ENCODE results near the gene DUSP9. TPM values are rescaled to one million over a fixed set of nuclear protein-coding genes. Genes with fewer than 3 reads are reported as not detected.

Gene DUSP9
- total and polyA plus RNA-seq, 8 donors, result 0.10 to 0.56 (median 0.23) TPM; not detected in 1

DNA sequence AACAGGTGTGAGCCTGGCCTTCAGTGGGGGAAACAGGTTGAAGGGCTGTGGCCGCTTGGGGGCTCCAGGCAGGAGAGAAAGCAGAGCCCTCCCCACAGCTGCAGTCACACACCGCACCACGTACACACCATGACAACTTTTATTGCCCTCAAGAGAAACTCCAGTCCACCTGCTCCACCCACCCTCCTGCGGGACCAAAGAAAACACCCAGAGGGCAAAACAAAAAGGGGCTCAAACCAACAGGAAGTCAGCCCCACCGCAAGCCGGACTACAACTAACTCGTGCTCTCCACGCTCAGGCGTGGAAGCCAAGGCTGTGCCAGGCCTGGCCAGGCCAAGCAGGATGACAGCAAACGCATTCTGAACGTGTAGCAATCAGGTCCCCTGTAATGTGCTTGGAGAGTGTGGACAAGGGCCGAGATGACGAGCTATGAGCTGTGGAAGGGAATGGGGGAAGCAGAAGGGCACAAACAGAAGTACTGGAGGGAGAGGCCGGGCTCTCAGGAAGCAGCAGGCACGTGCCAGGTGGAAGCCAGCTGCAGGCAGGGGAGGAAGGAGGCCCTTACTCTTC lies 53.5 kb downstream of the DUSP9 start:
- intact Hi-C loops (cut with DNase I), result no loop called here
- TF ChIP-seq, protein P1, sequence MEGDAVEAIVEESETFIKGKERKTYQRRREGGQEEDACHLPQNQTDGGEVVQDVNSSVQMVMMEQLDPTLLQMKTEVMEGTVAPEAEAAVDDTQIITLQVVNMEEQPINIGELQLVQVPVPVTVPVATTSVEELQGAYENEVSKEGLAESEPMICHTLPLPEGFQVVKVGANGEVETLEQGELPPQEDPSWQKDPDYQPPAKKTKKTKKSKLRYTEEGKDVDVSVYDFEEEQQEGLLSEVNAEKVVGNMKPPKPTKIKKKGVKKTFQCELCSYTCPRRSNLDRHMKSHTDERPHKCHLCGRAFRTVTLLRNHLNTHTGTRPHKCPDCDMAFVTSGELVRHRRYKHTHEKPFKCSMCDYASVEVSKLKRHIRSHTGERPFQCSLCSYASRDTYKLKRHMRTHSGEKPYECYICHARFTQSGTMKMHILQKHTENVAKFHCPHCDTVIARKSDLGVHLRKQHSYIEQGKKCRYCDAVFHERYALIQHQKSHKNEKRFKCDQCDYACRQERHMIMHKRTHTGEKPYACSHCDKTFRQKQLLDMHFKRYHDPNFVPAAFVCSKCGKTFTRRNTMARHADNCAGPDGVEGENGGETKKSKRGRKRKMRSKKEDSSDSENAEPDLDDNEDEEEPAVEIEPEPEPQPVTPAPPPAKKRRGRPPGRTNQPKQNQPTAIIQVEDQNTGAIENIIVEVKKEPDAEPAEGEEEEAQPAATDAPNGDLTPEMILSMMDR (IDR thresholded peaks at IDR 0.05), result no peak
- no peak overlapping the region for H3K27ac ChIP-seq
- peaks cover 0 to 72% of the 10 kb centered on the region in 2 donors for H3K36me3 ChIP-seq
- no peaks in the 10 kb centered on the region for H3K4me1 ChIP-seq
- no peak for ATAC-seq
- no peaks in the 10 kb centered on the region for H3K27me3 ChIP-seq
- H3K4me3 ChIP-seq, result no peak overlapping the region
- H3K9me3 ChIP-seq, result no peaks in the 10 kb centered on the region
- no peak for DNase-seq

Other genes with a start within 250 kb of the DUSP9 start
- gene PNMA6E, start 245.9 kb upstream of the DUSP9 start, total RNA-seq, result not detected
- not detected for gene PNMA6E, start 245.9 kb upstream of the DUSP9 start, polyA plus RNA-seq (ENCODE audit: insufficient read length in 6 of 6)
- gene ZFP92, start 235.7 kb upstream of the DUSP9 start, total RNA-seq, result 1 to 10 TPM; 2.8 to 2.9 TPM
- 1 to 10 TPM in 5 of 6 donors, under 1 TPM in 1; 0.98 to 1.3 (median 1.2) TPM for gene ZFP92, start 235.7 kb upstream of the DUSP9 start, polyA plus RNA-seq (ENCODE audit: insufficient read length in 6 of 6)
- 1 to 10 TPM in 1 of 2 donors, under 1 TPM in 1; 0.55 to 1.1 TPM for gene TREX2, start 201.1 kb upstream of the DUSP9 start, total RNA-seq
- gene TREX2, start 201.1 kb upstream of the DUSP9 start, polyA plus RNA-seq (ENCODE audit: insufficient read length in 6 of 6), result 1 to 10 TPM in 2 of 6 donors, under 1 TPM in 4; 0.67 to 1.4 (median 0.92) TPM
- 10 to 100 TPM; 20.1 to 28.0 TPM for gene HAUS7, start 176.6 kb upstream of the DUSP9 start, total RNA-seq
- 10 to 100 TPM; 31.7 to 42.4 (median 36.0) TPM for gene HAUS7, start 176.6 kb upstream of the DUSP9 start, polyA plus RNA-seq (ENCODE audit: insufficient read length in 6 of 6)
- 100 to 1,000 TPM; 200 to 492 TPM for gene BGN, start 152.2 kb upstream of the DUSP9 start, total RNA-seq
- 100 to 1,000 TPM; 175 to 233 (median 201) TPM for gene BGN, start 152.2 kb upstream of the DUSP9 start, polyA plus RNA-seq (ENCODE audit: insufficient read length in 6 of 6)
- gene ATP2B3, start 129.6 kb upstream of the DUSP9 start, total RNA-seq, result not detected
- under 1 TPM; 0.10 to 0.33 (median 0.19) TPM for gene ATP2B3, start 129.6 kb upstream of the DUSP9 start, polyA plus RNA-seq (ENCODE audit: insufficient read length in 6 of 6)
- gene CCNQ, start 48.1 kb upstream of the DUSP9 start, total RNA-seq, result 10 to 100 TPM; 17.1 to 18.7 TPM
- gene CCNQ, start 48.1 kb upstream of the DUSP9 start, polyA plus RNA-seq (ENCODE audit: insufficient read length in 6 of 6), result 10 to 100 TPM; 10.8 to 15.5 (median 12.5) TPM
- 1 to 10 TPM in 1 of 2 donors, not detected in 1; 1.1 TPM for gene PNCK, start 26.6 kb downstream of the DUSP9 start, total RNA-seq
- gene PNCK, start 26.6 kb downstream of the DUSP9 start, polyA plus RNA-seq (ENCODE audit: insufficient read length in 6 of 6), result 1 to 10 TPM in 1 of 6 donors, under 1 TPM in 5; 0.34 to 1.4 (median 0.56) TPM
- 10 to 100 TPM; 10.5 to 11.2 TPM for gene SLC6A8, start 40.7 kb downstream of the DUSP9 start, total RNA-seq
- gene SLC6A8, start 40.7 kb downstream of the DUSP9 start, polyA plus RNA-seq (ENCODE audit: insufficient read length in 6 of 6), result 10 to 100 TPM in 2 of 6 donors, 1 to 10 TPM in 4; 6.8 to 12.1 (median 9.5) TPM
- gene BCAP31, start 77.2 kb downstream of the DUSP9 start, total RNA-seq, result 100 to 1,000 TPM; 218 to 243 TPM
- 100 to 1,000 TPM; 126 to 145 (median 137) TPM for gene BCAP31, start 77.2 kb downstream of the DUSP9 start, polyA plus RNA-seq (ENCODE audit: insufficient read length in 6 of 6)
- gene ABCD1, start 77.7 kb downstream of the DUSP9 start, total RNA-seq, result 10 to 100 TPM; 14.2 to 18.5 TPM
- 10 to 100 TPM in 2 of 6 donors, 1 to 10 TPM in 4; 6.5 to 10.6 (median 9.8) TPM for gene ABCD1, start 77.7 kb downstream of the DUSP9 start, polyA plus RNA-seq (ENCODE audit: insufficient read length in 6 of 6)
- gene PLXNB3, start 117.0 kb downstream of the DUSP9 start, total RNA-seq, result 1 to 10 TPM; 3.0 to 3.9 TPM
- gene PLXNB3, start 117.0 kb downstream of the DUSP9 start, polyA plus RNA-seq (ENCODE audit: insufficient read length in 6 of 6), result 1 to 10 TPM; 2.7 to 5.2 (median 3.7) TPM
- under 1 TPM; 0.55 to 0.60 TPM for gene SRPK3, start 133.8 kb downstream of the DUSP9 start, total RNA-seq
- gene SRPK3, start 133.8 kb downstream of the DUSP9 start, polyA plus RNA-seq (ENCODE audit: insufficient read length in 6 of 6), result 1 to 10 TPM in 4 of 6 donors, under 1 TPM in 2; 0.70 to 1.7 (median 1.3) TPM
- gene IDH3G, start 147.2 kb downstream of the DUSP9 start, total RNA-seq, result 10 to 100 TPM; 42.4 to 52.9 TPM
- gene IDH3G, start 147.2 kb downstream of the DUSP9 start, polyA plus RNA-seq (ENCODE audit: insufficient read length in 6 of 6), result 10 to 100 TPM; 54.2 to 72.3 (median 55.6) TPM
- gene SSR4, start 147.5 kb downstream of the DUSP9 start, total RNA-seq, result 100 to 1,000 TPM; 295 to 327 TPM
- 100 to 1,000 TPM; 153 to 187 (median 173) TPM for gene SSR4, start 147.5 kb downstream of the DUSP9 start, polyA plus RNA-seq (ENCODE audit: insufficient read length in 6 of 6)
- 1 to 10 TPM; 2.3 to 3.5 TPM for gene PDZD4, start 183.3 kb downstream of the DUSP9 start, total RNA-seq
- 10 to 100 TPM in 5 of 6 donors, 1 to 10 TPM in 1; 8.3 to 13.7 (median 10.9) TPM for gene PDZD4, start 183.3 kb downstream of the DUSP9 start, polyA plus RNA-seq (ENCODE audit: insufficient read length in 6 of 6)
- under 1 TPM; 0.55 to 0.86 TPM for gene L1CAM, start 239.0 kb downstream of the DUSP9 start, total RNA-seq
- under 1 TPM; 0.27 to 0.65 (median 0.49) TPM for gene L1CAM, start 239.0 kb downstream of the DUSP9 start, polyA plus RNA-seq (ENCODE audit: insufficient read length in 6 of 6)